Mononuclear cell (primary cell): ENCODE measurements around the gene GPR137B. TPM values are rescaled to one million over a fixed set of nuclear protein-coding genes. Genes with fewer than 3 reads are reported as not detected.
"Not testable (repeated sequence)": the region's sequence is repeated elsewhere in the genome, so short reads cannot be mapped to it uniquely, and the experiment has no call there.

Experiments used
- H3K27me3 ChIP-seq: 2 replicates; pipeline ENCODE4 v1.6.0; 2011; ENCODE audit warnings: low read length, control low read depth; ENCODE audit not compliant: insufficient read depth
- H3K4me1 ChIP-seq: 2 replicates; pipeline ENCODE4 v1.5.1; 2011; ENCODE audit warnings: mild to moderate bottlenecking, low read length, control low read depth; ENCODE audit not compliant: insufficient read depth
- H3K4me3 ChIP-seq: 2 replicates; pipeline ENCODE4 v1.5.1; 2011; ENCODE audit warnings: mild to moderate bottlenecking, low read length, moderate library complexity
- H3K9me3 ChIP-seq: 2 replicates; pipeline ENCODE4 v1.5.1; 2011; ENCODE audit warnings: low read depth, mild to moderate bottlenecking, control low read depth, low read length
- total RNA-seq: library from RNA; depleted of rRNA; stranded (reverse); fragments of >200 nt; gene quantifications from one replicate; pipeline ENCODE4 v1.2.3, GENCODE V29; 2012

The GPR137B gene
- total RNA-seq, 1 donor: 16.1 TPM

GRCh38 chr1:236158719-236159118, 16.4 kb downstream of the GPR137B start:
- Histone ChIP-seq H3K27me3 (no peaks in the 10 kb centered on the region), H3K4me1 (peaks cover 26% of the 10 kb centered on the region), H3K4me3 (no peak overlapping the region), H3K9me3 (peaks cover 4% of the 10 kb centered on the region)

GRCh38 chr1:236159704-236160539, 17.6 kb downstream of the GPR137B start:
- peaks cover 26% of the 10 kb centered on the region for H3K4me1 ChIP-seq
- H3K4me3 ChIP-seq: no peak overlapping the region
- peaks cover 4% of the 10 kb centered on the region for H3K9me3 ChIP-seq
- H3K27me3 ChIP-seq: no peaks in the 10 kb centered on the region

- H3K4me1 ChIP-seq: peaks cover 26% of the 10 kb centered on the region
- no peak overlapping the region for H3K4me3 ChIP-seq
- H3K9me3 ChIP-seq: peaks cover 4% of the 10 kb centered on the region
- H3K27me3 ChIP-seq: no peaks in the 10 kb centered on the region
Measured at GRCh38 chr1:236160540-236161127, 18.3 kb downstream of the GPR137B start.

- Histone ChIP-seq H3K9me3 (peaks cover 4% of the 10 kb centered on the region), H3K4me1 (peaks cover 21% of the 10 kb centered on the region), H3K4me3 (no peak overlapping the region), H3K27me3 (no peaks in the 10 kb centered on the region)
Measured at GRCh38 chr1:236161230-236161629, 18.9 kb downstream of the GPR137B start.

GRCh38 chr1:236161755-236162154, 19.4 kb downstream of the GPR137B start:
- not testable (repeated sequence) for H3K27me3 ChIP-seq, H3K9me3 ChIP-seq
- peaks cover 16% of the 10 kb centered on the region for H3K4me1 ChIP-seq

GRCh38 chr1:236163463-236164153, 21.3 kb downstream of the GPR137B start:
- H3K9me3 ChIP-seq: peaks cover 4% of the 10 kb centered on the region
- no peak overlapping the region for H3K4me3 ChIP-seq
- H3K4me1 ChIP-seq: peaks cover 11% of the 10 kb centered on the region
- H3K27me3 ChIP-seq: no peaks in the 10 kb centered on the region

More at GRCh38 chr1:236161755-236162154, 19.4 kb downstream of the GPR137B start:
- H3K4me3 ChIP-seq: not testable (repeated sequence)

- H3K27me3 ChIP-seq: no peaks in the 10 kb centered on the region
- H3K4me3 ChIP-seq: no peak overlapping the region
- peaks cover 15% of the 10 kb centered on the region for H3K4me1 ChIP-seq
- H3K9me3 ChIP-seq: peaks cover 4% of the 10 kb centered on the region
Measured at GRCh38 chr1:236164273-236164672, 21.9 kb downstream of the GPR137B start.

GRCh38 chr1:236165238-236165981, 23.1 kb downstream of the GPR137B start:
- Histone ChIP-seq H3K4me1 (peaks cover 9% of the 10 kb centered on the region), H3K9me3 (peaks cover 4% of the 10 kb centered on the region)

GRCh38 chr1:236166041-236166440, 23.7 kb downstream of the GPR137B start:
- Histone ChIP-seq H3K4me1 (peaks cover 6% of the 10 kb centered on the region), H3K9me3 (peaks cover 4% of the 10 kb centered on the region), H3K27me3 (no peaks in the 10 kb centered on the region), H3K4me3 (no peak overlapping the region)

More at GRCh38 chr1:236165238-236165981, 23.1 kb downstream of the GPR137B start:
- H3K27me3 ChIP-seq: no peaks in the 10 kb centered on the region
- H3K4me3 ChIP-seq: no peak overlapping the region

GRCh38 chr1:236167154-236167553, 24.8 kb downstream of the GPR137B start:
- Histone ChIP-seq H3K4me1 (peaks cover 6% of the 10 kb centered on the region), H3K9me3 (no peaks in the 10 kb centered on the region), H3K4me3 (no peak overlapping the region), H3K27me3 (no peaks in the 10 kb centered on the region)

- H3K9me3 ChIP-seq: no peaks in the 10 kb centered on the region
- peaks cover 6% of the 10 kb centered on the region for H3K4me1 ChIP-seq
- no peaks in the 10 kb centered on the region for H3K27me3 ChIP-seq
- no peak overlapping the region for H3K4me3 ChIP-seq
Measured at GRCh38 chr1:236167578-236167977, 25.2 kb downstream of the GPR137B start.

- Histone ChIP-seq H3K9me3 (no peaks in the 10 kb centered on the region), H3K4me3 (no peak overlapping the region), H3K4me1 (peaks cover 6% of the 10 kb centered on the region), H3K27me3 (no peaks in the 10 kb centered on the region)
Measured at GRCh38 chr1:236168716-236169429, 26.5 kb downstream of the GPR137B start.

- H3K27me3 ChIP-seq: no peaks in the 10 kb centered on the region
- peaks cover 6% of the 10 kb centered on the region for H3K4me1 ChIP-seq
- H3K9me3 ChIP-seq: no peaks in the 10 kb centered on the region
- H3K4me3 ChIP-seq: no peak overlapping the region
Measured at GRCh38 chr1:236172041-236172579, 29.8 kb downstream of the GPR137B start.

GRCh38 chr1:236173174-236173767, 30.9 kb downstream of the GPR137B start:
- no peaks in the 10 kb centered on the region for H3K9me3 ChIP-seq
- no peak overlapping the region for H3K4me3 ChIP-seq
- no peaks in the 10 kb centered on the region for H3K27me3 ChIP-seq
- H3K4me1 ChIP-seq: peaks cover 6% of the 10 kb centered on the region
